PFSK-1 (cell line): ENCODE measurements around the gene SLC35E3.

Experiments used
- FOXP2 ChIP-seq: optimal IDR thresholded peaks from 2 replicates; pipeline ENCODE3; 2011; ENCODE audit warnings: borderline replicate concordance, control low read depth, inconsistent platforms; ENCODE audit not compliant: insufficient read depth; ENCODE audit errors: extremely low read length, extremely low read depth
- POLR2AphosphoS5 ChIP-seq: IDR thresholded peaks from 2 replicates; pipeline ENCODE4 v1.6.1; 2012; ENCODE audit warnings: low read depth, mild to moderate bottlenecking, control low read depth, low read length, moderate library complexity
- REST ChIP-seq, 2 experiments: IDR thresholded peaks; 2 replicates each; pipeline versions ENCODE4 v1.6.1 to v1.8.0; 2011 to 2012; ENCODE audit warnings: low read depth in 2 of 2, low read length in 2 of 2, control low read depth in 1 of 2, inconsistent platforms in 1 of 2, mild to moderate bottlenecking in 1 of 2, moderate library complexity in 1 of 2; ENCODE audit not compliant: insufficient read depth in 1 of 2
- SIN3A ChIP-seq: IDR thresholded peaks from 2 replicates; pipeline ENCODE4 v1.6.1; 2012; ENCODE audit warnings: mild to moderate bottlenecking, low read length, moderate library complexity, borderline replicate concordance; ENCODE audit not compliant: insufficient read depth
- TAF1 ChIP-seq: IDR thresholded peaks from 2 replicates; pipeline ENCODE4 v1.6.1; 2012; ENCODE audit warnings: low read length, control low read depth, borderline replicate concordance; ENCODE audit not compliant: insufficient read depth

Gene SLC35E3

GRCh38 chr12:68791897-68792481, 46.0 kb downstream of the SLC35E3 start:
- TF ChIP-seq SIN3A (no peak), TAF1 (no peak)

- TF ChIP-seq SIN3A (no peak), POLR2AphosphoS5 (no peak), FOXP2 (no peak), REST (IDR thresholded peaks at IDR 0.05; ENCODE audit: insufficient read depth in 1 of 2, low read depth in 2 of 2, low read length in 2 of 2) (no peak), TAF1 (no peak)
These were observed 47.0 kb downstream of the SLC35E3 start for GRCh38 chr12:68792952-68793351.

DNA sequence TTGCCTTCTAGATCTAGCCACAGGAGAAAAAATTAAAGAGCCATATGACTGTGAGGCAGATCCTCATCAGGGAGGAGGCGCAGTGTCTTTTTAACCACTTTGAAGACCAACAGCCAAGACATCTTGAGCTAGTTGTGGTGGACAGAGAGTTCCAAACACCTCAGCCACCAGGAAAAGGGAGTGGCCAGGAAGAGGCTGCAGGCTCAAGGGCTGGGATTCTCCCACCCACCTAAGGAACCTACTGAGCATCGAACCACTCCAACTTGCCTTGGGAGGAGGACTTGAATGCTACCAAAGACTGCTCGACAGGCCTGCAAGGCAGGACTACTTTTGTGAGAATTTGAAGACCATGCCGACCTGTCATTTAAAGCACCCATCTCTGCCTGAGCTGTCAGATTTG, 47.5 kb downstream of the SLC35E3 start:
- no peak for TF ChIP-seq TAF1
- TF ChIP-seq REST (IDR thresholded peaks at IDR 0.05; ENCODE audit: insufficient read depth in 1 of 2, low read depth in 2 of 2, low read length in 2 of 2) = no peak
- TF ChIP-seq SIN3A = no peak
- TF ChIP-seq FOXP2 = no peak
- no peak for TF ChIP-seq POLR2AphosphoS5

DNA sequence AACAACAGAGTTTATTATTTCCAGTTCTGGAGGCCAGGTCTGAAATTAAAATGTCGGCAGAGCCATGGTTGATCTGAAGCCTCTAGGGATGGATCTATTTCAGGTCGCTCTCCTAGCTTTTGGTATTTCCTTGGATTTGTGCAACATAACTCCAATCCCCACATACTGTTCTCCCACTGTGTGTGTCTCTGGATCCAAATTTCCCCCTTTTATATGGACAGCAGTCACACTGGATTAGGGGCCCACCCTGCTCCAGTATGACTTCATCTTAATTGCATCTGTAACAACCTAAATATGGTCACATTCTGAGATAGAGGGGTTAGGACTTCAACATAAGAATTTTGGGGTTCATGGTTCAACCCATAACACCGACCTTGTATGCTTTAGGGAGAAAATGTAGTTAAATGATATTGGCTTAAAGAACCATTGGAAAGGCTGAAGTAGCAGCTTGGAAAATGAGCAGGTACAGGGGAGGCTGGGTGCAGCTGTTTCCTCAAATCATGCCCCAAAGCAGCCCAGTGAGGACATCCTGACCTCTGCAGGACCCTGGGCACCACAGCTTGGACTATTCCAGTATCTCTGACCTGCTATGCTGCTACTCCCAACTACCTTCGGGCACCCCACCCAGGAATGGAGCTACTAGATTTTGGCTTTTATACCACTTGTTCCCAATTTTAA, 48.1 kb downstream of the SLC35E3 start:
- TF ChIP-seq SIN3A (no peak), REST (IDR thresholded peaks at IDR 0.05; ENCODE audit: insufficient read depth in 1 of 2, low read depth in 2 of 2, low read length in 2 of 2) (no peak), TAF1 (no peak), POLR2AphosphoS5 (no peak), FOXP2 (no peak)

DNA sequence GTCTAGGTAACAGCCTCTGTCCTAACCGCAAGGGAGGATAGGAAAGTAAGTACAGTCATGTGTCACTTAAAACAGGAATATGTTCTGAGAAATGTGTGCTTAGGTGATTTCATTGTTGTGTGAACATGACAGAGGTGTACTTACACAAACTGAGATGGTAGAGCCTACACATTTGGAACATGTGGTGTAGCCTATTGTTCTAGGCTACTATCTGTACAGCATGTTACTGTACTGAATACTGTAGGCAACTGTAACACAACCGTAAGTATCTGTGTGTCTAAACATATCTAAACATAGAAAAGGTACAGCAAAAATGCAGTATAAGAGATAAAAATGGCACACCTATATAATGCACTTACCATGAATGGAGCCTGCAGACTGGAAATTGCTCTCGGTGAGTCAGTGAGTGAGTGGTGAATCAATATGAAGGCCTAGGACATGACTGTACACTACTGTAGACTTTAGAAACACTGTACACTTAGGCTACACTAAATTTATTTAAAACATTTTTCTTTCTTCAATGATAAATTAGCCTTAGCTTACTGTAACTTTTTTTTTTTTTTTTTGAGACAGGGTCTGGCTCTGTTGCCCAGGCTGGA, 48.8 kb downstream of the SLC35E3 start:
- TF ChIP-seq REST (IDR thresholded peaks at IDR 0.05; ENCODE audit: insufficient read depth in 1 of 2, low read depth in 2 of 2, low read length in 2 of 2) (no peak), TAF1 (no peak), SIN3A (no peak), FOXP2 (no peak), POLR2AphosphoS5 (no peak)
